AG04450 (cell line): Measurements from ENCODE around the gene KLRC3. TPM values are rescaled to one million over a fixed set of nuclear protein-coding genes. Genes with fewer than 3 reads are reported as not detected.

ENCODE experiments used
- CTCF ChIA-PET: fragments of 300-600, 350-600 bp; formaldehyde crosslinking; extraction: SDS; loops from one replicate; lab custom pipeline; 2022; ENCODE audit warnings: antibody characterized with exemption, inconsistent platforms; lab: Charles Lee
- POLR2A ChIA-PET: fragments of 350-600 bp; formaldehyde crosslinking; extraction: SDS; loops from one replicate; lab custom pipeline; 2021; ENCODE audit warnings: antibody characterized with exemption, inconsistent platforms; lab: Yijun Ruan, JAX
- DNase-seq: peaks from one replicate; pipeline ENCODE4 v3.0.0-alpha.2; 2011; ENCODE audit warnings: low read depth, low spot score
- H3K27ac ChIP-seq: one replicate; pipeline ENCODE4 v1.5.1; 2012; ENCODE audit warnings: low read depth, low read length, control low read depth
- H3K27me3 ChIP-seq: one replicate; pipeline ENCODE4 v1.6.0; 2012; ENCODE audit warnings: low read length; ENCODE audit not compliant: control insufficient read depth, insufficient read depth
- H3K4me3 ChIP-seq: 2 replicates; pipeline ENCODE4 v1.5.1; 2011; ENCODE audit warnings: mild to moderate bottlenecking, low read depth, low read length, control low read depth
- H3K9me3 ChIP-seq: 2 replicates; pipeline ENCODE4 v1.5.1; 2012; ENCODE audit warnings: low read length; ENCODE audit not compliant: control insufficient read depth, insufficient read depth
- CTCF ChIP-seq: IDR thresholded peaks from 2 replicates; pipeline ENCODE4 v1.5.1; 2011; ENCODE audit warnings: low read depth, low read length, control low read depth, inconsistent platforms
- polyA plus RNA-seq: library from polyadenylated mRNA; depleted of rRNA; stranded (reverse); fragments of >200 nt; gene quantifications from 2 replicates; pipeline ENCODE4 v1.2.3, GENCODE V29; 2011; rRNA removed

KLRC3 gene
- polyA plus RNA-seq, 1 experiment, result not detected

- no peak overlapping the region for H3K4me3 ChIP-seq
- H3K9me3 ChIP-seq, result no peaks in the 10 kb centered on the region; the same call in 1 of the 2 replicates
- CTCF ChIA-PET, result interaction anchor here (0.7 kb wide), 1 partner anchor 12 kb away, joined by 5 read pairs; no protein-coding TSS in a partner anchor
- POLR2A ChIA-PET, result no interaction called here
- TF ChIP-seq CTCF, result no peak
- DNase-seq, result no peak
- no peak overlapping the region for H3K27ac ChIP-seq
- peaks cover 2% of the 10 kb centered on the region for H3K27me3 ChIP-seq
Measured at GRCh38 chr12:10362325-10362724, 58.1 kb downstream of the KLRC3 start.

Other genes with a start within 250 kb of the KLRC3 start
- gene OLR1, start 248.5 kb downstream of the KLRC3 start, polyA plus RNA-seq, result 13.0 and 15.3 TPM in 2 replicates
- 7.2 and 8.3 TPM in 2 replicates for gene TMEM52B, start 241.6 kb downstream of the KLRC3 start, polyA plus RNA-seq
- 181 and 196 TPM in 2 replicates for gene GABARAPL1, start 207.7 kb downstream of the KLRC3 start, polyA plus RNA-seq
- 0.11 and 0.33 TPM in 2 replicates for gene KLRD1, start 112.7 kb downstream of the KLRC3 start, polyA plus RNA-seq
- not detected in 2 replicates for gene KLRK1, start 30.6 kb downstream of the KLRC3 start, polyA plus RNA-seq
- gene KLRC4, start 10.8 kb downstream of the KLRC3 start, polyA plus RNA-seq, result not detected in 2 replicates
- not detected in 2 replicates for gene KLRC2, start 15.4 kb upstream of the KLRC3 start, polyA plus RNA-seq
- gene KLRC1, start 32.8 kb upstream of the KLRC3 start, polyA plus RNA-seq, result not detected in 2 replicates
- 1.3 and 1.5 TPM in 2 replicates for gene EIF2S3B, start 85.3 kb upstream of the KLRC3 start, polyA plus RNA-seq
- gene MAGOHB, start 193.0 kb upstream of the KLRC3 start, polyA plus RNA-seq, result 22.5 and 42.9 TPM in 2 replicates